Measurements from ENCODE around the gene TCOF1.

DNA sequence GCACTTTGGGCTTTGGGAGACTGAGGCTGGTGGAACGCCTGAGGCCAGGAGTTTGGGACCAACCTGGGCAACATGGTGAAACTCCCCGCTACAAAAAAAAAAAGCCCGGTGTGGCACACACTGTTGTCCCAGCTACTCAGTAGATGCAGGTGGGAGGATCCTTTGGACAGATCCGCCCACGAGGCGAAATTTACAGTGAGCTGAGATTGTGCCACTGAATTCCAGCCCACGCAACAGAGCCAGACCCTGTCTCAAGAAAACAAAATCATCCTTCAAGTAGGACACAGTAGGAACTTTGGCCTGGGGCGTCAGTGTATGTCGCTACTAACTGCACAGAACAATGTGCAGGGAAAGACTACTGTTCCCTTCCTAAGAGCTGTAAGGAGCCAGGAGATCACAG is 87.3 kb downstream of the TCOF1 start:
- no peak for TF ChIP-seq EZH2 (IDR thresholded peaks at IDR 0.05; ENCODE audit: borderline replicate concordance, insufficient read depth, low read depth, low read length, poor library complexity, severe bottlenecking)
- TF ChIP-seq, protein P1, sequence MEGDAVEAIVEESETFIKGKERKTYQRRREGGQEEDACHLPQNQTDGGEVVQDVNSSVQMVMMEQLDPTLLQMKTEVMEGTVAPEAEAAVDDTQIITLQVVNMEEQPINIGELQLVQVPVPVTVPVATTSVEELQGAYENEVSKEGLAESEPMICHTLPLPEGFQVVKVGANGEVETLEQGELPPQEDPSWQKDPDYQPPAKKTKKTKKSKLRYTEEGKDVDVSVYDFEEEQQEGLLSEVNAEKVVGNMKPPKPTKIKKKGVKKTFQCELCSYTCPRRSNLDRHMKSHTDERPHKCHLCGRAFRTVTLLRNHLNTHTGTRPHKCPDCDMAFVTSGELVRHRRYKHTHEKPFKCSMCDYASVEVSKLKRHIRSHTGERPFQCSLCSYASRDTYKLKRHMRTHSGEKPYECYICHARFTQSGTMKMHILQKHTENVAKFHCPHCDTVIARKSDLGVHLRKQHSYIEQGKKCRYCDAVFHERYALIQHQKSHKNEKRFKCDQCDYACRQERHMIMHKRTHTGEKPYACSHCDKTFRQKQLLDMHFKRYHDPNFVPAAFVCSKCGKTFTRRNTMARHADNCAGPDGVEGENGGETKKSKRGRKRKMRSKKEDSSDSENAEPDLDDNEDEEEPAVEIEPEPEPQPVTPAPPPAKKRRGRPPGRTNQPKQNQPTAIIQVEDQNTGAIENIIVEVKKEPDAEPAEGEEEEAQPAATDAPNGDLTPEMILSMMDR (IDR thresholded peaks at IDR 0.05): no peak
